H9 (cell line): ENCODE results near the gene CACNA1A. TPM values are rescaled to one million over a fixed set of nuclear protein-coding genes. Genes with fewer than 3 reads are reported as not detected.

Source experiments
- DNase-seq: peaks from one replicate; pipeline ENCODE4 v3.0.0-alpha.2; 2017
- H2AFZ ChIP-seq: one replicate; pipeline ENCODE4 v1.6.1; 2013; ENCODE audit warnings: mild to moderate bottlenecking, low read length, control low read depth, moderate library complexity
- H2AK5ac ChIP-seq: 2 replicates; pipeline ENCODE4 v1.6.1; 2013; ENCODE audit warnings: low read length, control low read depth, mixed read lengths; ENCODE audit not compliant: insufficient read length
- H2BK120ac ChIP-seq: one replicate; pipeline ENCODE4 v1.6.1; 2013; ENCODE audit warnings: low read depth, mild to moderate bottlenecking, low read length, control low read depth, inconsistent platforms; ENCODE audit not compliant: poor library complexity, severe bottlenecking
- H2BK12ac ChIP-seq: 2 replicates; pipeline ENCODE4 v1.6.1; 2013; ENCODE audit warnings: low read length, control low read depth, mixed read lengths, low read depth; ENCODE audit not compliant: insufficient read length
- H2BK15ac ChIP-seq: 2 replicates; pipeline ENCODE4 v1.6.1; 2013; ENCODE audit warnings: low read depth, low read length, control low read depth
- H2BK20ac ChIP-seq: one replicate; pipeline ENCODE4 v1.6.1; 2013; ENCODE audit warnings: low read depth, mild to moderate bottlenecking, low read length, control low read depth, inconsistent platforms; ENCODE audit not compliant: poor library complexity, severe bottlenecking
- H2BK5ac ChIP-seq: 2 replicates; pipeline ENCODE4 v1.6.1; 2013; ENCODE audit warnings: low read length, control low read depth, mixed read lengths; ENCODE audit not compliant: insufficient read length
- H3K14ac ChIP-seq: 2 replicates; pipeline ENCODE4 v1.6.1; 2013; ENCODE audit warnings: low read length, control low read depth; ENCODE audit not compliant: insufficient read depth
- H3K18ac ChIP-seq: 2 replicates; pipeline ENCODE4 v1.6.1; 2013; ENCODE audit warnings: low read depth, mild to moderate bottlenecking, mixed read lengths, low read length, control low read depth; ENCODE audit not compliant: insufficient read length
- H3K23ac ChIP-seq: 2 replicates; pipeline ENCODE4 v1.6.1; 2013; ENCODE audit warnings: low read length, control low read depth, mixed read lengths, low read depth; ENCODE audit not compliant: insufficient read length
- H3K23me2 ChIP-seq: 2 replicates; pipeline ENCODE4 v1.6.1; 2013; ENCODE audit warnings: low read depth, mild to moderate bottlenecking, mixed read lengths, low read length, control low read depth; ENCODE audit not compliant: insufficient read length, poor library complexity, severe bottlenecking
- H3K27ac ChIP-seq: 2 replicates; pipeline ENCODE4 v1.5.1; 2013; ENCODE audit warnings: low read length, control low read depth, mixed read lengths, low read depth; ENCODE audit not compliant: insufficient read length
- H3K27me3 ChIP-seq: 2 replicates; pipeline ENCODE4 v1.6.1; 2013; ENCODE audit warnings: low read length, control low read depth, inconsistent platforms; ENCODE audit not compliant: insufficient read depth
- H3K4ac ChIP-seq: 2 replicates; pipeline ENCODE4 v1.6.1; 2013; ENCODE audit warnings: low read depth, mild to moderate bottlenecking, control low read depth, inconsistent platforms, low read length, moderate library complexity
- H3K4me1 ChIP-seq: 2 replicates; pipeline ENCODE4 v1.6.1; 2013; ENCODE audit warnings: low read length, control low read depth, inconsistent platforms; ENCODE audit not compliant: insufficient read depth
- H3K4me2 ChIP-seq: 2 replicates; pipeline ENCODE4 v1.6.1; 2013; ENCODE audit warnings: low read length, control low read depth, mixed read lengths; ENCODE audit not compliant: insufficient read length, insufficient read depth
- H3K56ac ChIP-seq: 2 replicates; pipeline ENCODE4 v1.6.1; 2013; ENCODE audit warnings: low read depth, mild to moderate bottlenecking, mixed read lengths, low read length, control low read depth; ENCODE audit not compliant: insufficient read length
- H3K79me1 ChIP-seq: 2 replicates; pipeline ENCODE4 v1.6.1; 2013; ENCODE audit warnings: low read depth, mild to moderate bottlenecking, moderate library complexity, low read length, control low read depth, inconsistent platforms; ENCODE audit not compliant: insufficient read depth, poor library complexity, severe bottlenecking
- H3K79me2 ChIP-seq: 2 replicates; pipeline ENCODE4 v1.6.1; 2013; ENCODE audit warnings: low read length, control low read depth, inconsistent platforms; ENCODE audit not compliant: insufficient read depth
- H3K9ac ChIP-seq: 2 replicates; pipeline ENCODE4 v1.6.1; 2013; ENCODE audit warnings: low read length, control low read depth, mixed read lengths; ENCODE audit not compliant: insufficient read length; ENCODE audit errors: extremely low read depth
- H3K9me3 ChIP-seq: one replicate; pipeline ENCODE4 v1.6.1; 2013; ENCODE audit warnings: low read depth, low read length, inconsistent platforms; ENCODE audit not compliant: control insufficient read depth
- H3T11ph ChIP-seq: one replicate; pipeline ENCODE4 v1.6.1; 2013; ENCODE audit warnings: mild to moderate bottlenecking, low read length, control low read depth, inconsistent platforms
- H4K20me1 ChIP-seq: one replicate; pipeline ENCODE4 v1.6.1; 2013; ENCODE audit not compliant: control insufficient read depth, insufficient read length, insufficient read depth
- H4K5ac ChIP-seq: 2 replicates; pipeline ENCODE4 v1.6.1; 2013; ENCODE audit warnings: low read depth, mild to moderate bottlenecking, mixed read lengths, low read length, control low read depth; ENCODE audit not compliant: insufficient read length
- H4K8ac ChIP-seq: replicated peaks from 2 replicates; pipeline ENCODE4 v1.6.1; 2013; ENCODE audit warnings: low read length, control low read depth, mixed read lengths, low read depth; ENCODE audit not compliant: insufficient read length
- H4K91ac ChIP-seq: 2 replicates; pipeline ENCODE4 v1.6.1; 2013; ENCODE audit warnings: low read depth, mild to moderate bottlenecking, moderate library complexity, mixed read lengths, low read length, control low read depth; ENCODE audit not compliant: insufficient read length
- H3K27ac Mint-ChIP-seq, 3 experiments: 2 replicates in 2 of 3; 3 replicates in 1 of 3; pipeline ENCODE4 v1.8.0; 2020 to 2021; ENCODE audit warnings: mixed read lengths in 3 of 3, mild to moderate bottlenecking in 1 of 3, moderate library complexity in 1 of 3
- H3K27me3 Mint-ChIP-seq: 2 replicates; pipeline ENCODE4 v1.8.0; 2021; ENCODE audit warnings: low read depth, mild to moderate bottlenecking, moderate library complexity, mixed read lengths
- H3K36me3 Mint-ChIP-seq, 3 experiments: 2 replicates in 2 of 3; 3 replicates in 1 of 3; pipeline ENCODE4 v1.8.0; 2020 to 2021; ENCODE audit warnings: low read depth in 3 of 3, mixed read lengths in 3 of 3; ENCODE audit not compliant: insufficient read depth in 1 of 3
- H3K4me1 Mint-ChIP-seq, 2 experiments: 2 replicates each; pipeline ENCODE4 v1.8.0; 2020; ENCODE audit warnings: mixed read lengths in 2 of 2
- H3K4me3 Mint-ChIP-seq, 2 experiments: 2 replicates in 1 of 2; 3 replicates in 1 of 2; pipeline ENCODE4 v1.8.0; 2020 to 2021; ENCODE audit warnings: mild to moderate bottlenecking in 2 of 2, mixed read lengths in 2 of 2, moderate library complexity in 1 of 2
- H3K9me3 Mint-ChIP-seq, 2 experiments: 2 replicates in 1 of 2; 3 replicates in 1 of 2; pipeline ENCODE4 v1.8.0; 2020; ENCODE audit warnings: mild to moderate bottlenecking in 2 of 2, mixed read lengths in 2 of 2, moderate library complexity in 1 of 2
- CTCF ChIP-seq: fragments of 200-600 bp; sonication (generic); conservative IDR thresholded peaks from 3 replicates; pipeline ENCODE4 v1.8.0; 2021; ENCODE audit warnings: antibody characterized with exemption, mild to moderate bottlenecking
- WGBS: extraction: QIAGEN DNeasy Blood & Tissue Kit; methylation state at CpG from one replicate; pipeline ENCODE4 v1.1.7; 2013; ENCODE audit warnings: missing lambda C conversion rate, low lambda C conversion rate, mixed read lengths; ENCODE audit not compliant: insufficient read length; ENCODE audit errors: extremely low coverage; 5-methylcytosine and 5-hydroxymethylcytosine counted together
- total RNA-seq: library from RNA; stranded (reverse); gene quantifications from 2 replicates; pipeline ENCODE4 v1.2.1, GENCODE V29; 2021

CACNA1A gene
- total RNA-seq, 1 experiment from 2014 or later: 8.0 TPM

- Mint-ChIP-seq H3K4me3 (no peak overlapping the region), H3K4me1 (peaks cover 15 to 24% of the 10 kb centered on the region in 2 experiments), H3K36me3 (peaks cover 12 to 28% (median 18%) of the 10 kb centered on the region in 3 experiments; a peak in 6 of 7 replicates), H3K9me3 (no peaks in the 10 kb centered on the region), H3K27me3 (peaks cover 50% of the 10 kb centered on the region), H3K27ac (no peak overlapping the region)
- H2AK5ac ChIP-seq: no peak overlapping the region
- H4K8ac ChIP-seq: no peak overlapping the region
- whole genome bisulfite sequencing: no CpG with 5 or more reads among the region's 6 CpGs
- no peak overlapping the region for H3K56ac ChIP-seq
- no peaks in the 10 kb centered on the region for H3K79me2 ChIP-seq
- no peak overlapping the region for H2AFZ ChIP-seq
- no peak overlapping the region for H2BK12ac ChIP-seq
- no peak overlapping the region for H3K9ac ChIP-seq
- no peaks in the 10 kb centered on the region for H3K9me3 ChIP-seq
- H2BK15ac ChIP-seq: no peak overlapping the region
- H3K4ac ChIP-seq: no peak overlapping the region
- no peak overlapping the region for H4K91ac ChIP-seq
- no peak overlapping the region for H2BK20ac ChIP-seq
- H3K27me3 ChIP-seq: no peaks in the 10 kb centered on the region
- no peak overlapping the region for H2BK120ac ChIP-seq
- H3K27ac ChIP-seq: no peak overlapping the region
- H4K5ac ChIP-seq: no peak overlapping the region
- no peak for DNase-seq
- H3K14ac ChIP-seq: no peak overlapping the region
- no peak overlapping the region for H3K18ac ChIP-seq
- no peak overlapping the region for H3K23ac ChIP-seq
- H2BK5ac ChIP-seq: no peak overlapping the region
- H3K4me2 ChIP-seq: no peak overlapping the region
- H4K20me1 ChIP-seq: no peaks in the 10 kb centered on the region
- H3K79me1 ChIP-seq: no peaks in the 10 kb centered on the region
- peaks cover 11% of the 10 kb centered on the region for H3K23me2 ChIP-seq
- H3K4me1 ChIP-seq: no peaks in the 10 kb centered on the region; the same call in 1 of the 2 replicates
- no peak for TF ChIP-seq CTCF
- no peak overlapping the region for H3T11ph ChIP-seq
Observed at GRCh38 chr19:13502231-13502630, 4.0 kb downstream of the CACNA1A start.
